Common myeloid progenitor, CD34-positive (primary cell): Measurements from ENCODE around the gene TOGARAM2.

Source experiments
- CTCF ChIA-PET: fragments of 350-600 bp; sonication (Branson Sonifier 250); formaldehyde crosslinking; loops from one replicate; lab custom pipeline; 2021; ENCODE audit warnings: antibody characterized with exemption; lab: Charles Lee
- POLR2A ChIA-PET: fragments of 350-600 bp; sonication (Branson Sonifier 250); formaldehyde crosslinking; loops from one replicate; lab custom pipeline; 2021; ENCODE audit warnings: antibody characterized with exemption; lab: Charles Lee
- DNase-seq, 3 donors: peaks; one replicate each; pipeline versions ENCODE4 v3.0.0 to v3.0.0-alpha.2; 2013
- H3K27ac ChIP-seq, 2 experiments: 1 replicate in 1 of 2; 2 replicates in 1 of 2; pipeline ENCODE4 v1.7.0; 2013; ENCODE audit warnings: inconsistent platforms in 2 of 2, low read length in 2 of 2, mild to moderate bottlenecking in 2 of 2, low read depth in 1 of 2, moderate library complexity in 1 of 2; ENCODE audit not compliant: severe bottlenecking in 2 of 2, insufficient read depth in 1 of 2, poor library complexity in 1 of 2
- H3K27me3 ChIP-seq, 5 experiments: replicated peaks in 2 of 5; 1 replicate in 3 of 5; 2 replicates in 2 of 5; pipeline versions ENCODE4 v1.6.1 to v1.7.0; 2013; ENCODE audit warnings: low read length in 4 of 5, mild to moderate bottlenecking in 2 of 5, moderate library complexity in 2 of 5, inconsistent platforms in 1 of 5; ENCODE audit not compliant: insufficient read depth in 5 of 5, control insufficient read depth in 4 of 5
- H3K36me3 ChIP-seq, 4 experiments: 1 replicate in 2 of 4; 2 replicates in 2 of 4; pipeline versions ENCODE4 v1.6.1 to v1.7.0; 2013; ENCODE audit warnings: low read length in 3 of 4, control low read depth in 1 of 4, mild to moderate bottlenecking in 1 of 4; ENCODE audit not compliant: control insufficient read depth in 4 of 4, insufficient read depth in 4 of 4
- H3K4me1 ChIP-seq, 4 experiments: 1 replicate in 3 of 4; 2 replicates in 1 of 4; pipeline versions ENCODE4 v1.6.1 to v1.7.1; 2013; ENCODE audit warnings: low read length in 3 of 4, mild to moderate bottlenecking in 3 of 4, control low read depth in 1 of 4, inconsistent platforms in 1 of 4, moderate library complexity in 1 of 4; ENCODE audit not compliant: control insufficient read depth in 4 of 4, insufficient read depth in 4 of 4; ENCODE audit errors: control extremely low read depth in 1 of 4
- H3K4me3 ChIP-seq, 7 experiments: 1 replicate in 4 of 7; 2 replicates in 3 of 7; pipeline versions ENCODE4 v1.5.1 to v1.7.0; 2013; ENCODE audit warnings: mild to moderate bottlenecking in 7 of 7, low read length in 6 of 7, moderate library complexity in 6 of 7, inconsistent platforms in 2 of 7, low read depth in 2 of 7, control low read depth in 1 of 7; ENCODE audit not compliant: insufficient read depth in 4 of 7, control insufficient read depth in 1 of 7; ENCODE audit errors: extremely low read depth in 1 of 7
- H3K9me3 ChIP-seq, 5 experiments: 1 replicate in 4 of 5; 2 replicates in 1 of 5; pipeline versions ENCODE4 v1.6.1 to v1.7.1; 2013; ENCODE audit warnings: low read length in 4 of 5, mild to moderate bottlenecking in 2 of 5, inconsistent platforms in 1 of 5, low read depth in 1 of 5, moderate library complexity in 1 of 5; ENCODE audit not compliant: control insufficient read depth in 4 of 5, insufficient read depth in 2 of 5; ENCODE audit errors: control extremely low read depth in 1 of 5
- WGBS: methylation state at CpG from one replicate; pipeline ENCODE4 v1.1.5; 2013; ENCODE audit not compliant: insufficient coverage; 5-methylcytosine and 5-hydroxymethylcytosine counted together

TOGARAM2 gene

GRCh38 chr2:29039718-29040480, 58.8 kb downstream of the TOGARAM2 start:
- CTCF ChIA-PET, result interaction anchor here (0.9 kb wide), 1 partner anchor 19 kb away, joined by 3 read pairs; no protein-coding TSS in a partner anchor
- POLR2A ChIA-PET, result no interaction called here

GRCh38 chr2:29040552-29040951, 59.5 kb downstream of the TOGARAM2 start:
- Histone ChIP-seq H3K4me3 (no peak overlapping the region), H3K36me3 (no peaks in the 10 kb centered on the region), H3K27ac (no peak overlapping the region), H3K9me3 (no peaks in the 10 kb centered on the region), H3K27me3 (peaks cover 0 to 3% (median 0%) of the 10 kb centered on the region in 5 experiments), H3K4me1 (no peaks in the 10 kb centered on the region)
- POLR2A ChIA-PET, result no interaction called here
- CTCF ChIA-PET, result no interaction called here
- 81% methylated on average over 4 of the region's 6 CpGs for WGBS
- no peak for DNase-seq

More at GRCh38 chr2:29039718-29040480, 58.8 kb downstream of the TOGARAM2 start:
- H3K27ac ChIP-seq, result no peak overlapping the region
- H3K4me1 ChIP-seq, result peaks cover 0 to 6% (median 4%) of the 10 kb centered on the region in 4 experiments
- no peaks in the 10 kb centered on the region for H3K9me3 ChIP-seq
- peaks cover 0 to 3% (median 0%) of the 10 kb centered on the region in 5 experiments for H3K27me3 ChIP-seq
- no peak for DNase-seq
- WGBS, result no CpG with 5 or more reads among the region's 4 CpGs
- no peaks in the 10 kb centered on the region for H3K36me3 ChIP-seq
- H3K4me3 ChIP-seq, result no peak overlapping the region

GRCh38 chr2:29041161-29041660, 60.1 kb downstream of the TOGARAM2 start:
- POLR2A ChIA-PET, result no interaction called here
- WGBS, result 99% methylated on average over 9 of the region's 9 CpGs
- CTCF ChIA-PET, result no interaction called here

GRCh38 chr2:29042561-29043075, 61.5 kb downstream of the TOGARAM2 start:
- WGBS, result 88% methylated on average over 9 of the region's 9 CpGs
- POLR2A ChIA-PET, result no interaction called here
- CTCF ChIA-PET, result no interaction called here
- Histone ChIP-seq H3K36me3 (no peaks in the 10 kb centered on the region), H3K27ac (no peak overlapping the region), H3K4me1 (no peaks in the 10 kb centered on the region), H3K9me3 (no peaks in the 10 kb centered on the region), H3K27me3 (peaks cover 0 to 3% (median 0%) of the 10 kb centered on the region in 5 experiments), H3K4me3 (no peak overlapping the region)
- no peak for DNase-seq

More at GRCh38 chr2:29041161-29041660, 60.1 kb downstream of the TOGARAM2 start:
- no peak for DNase-seq
- no peaks in the 10 kb centered on the region for H3K4me1 ChIP-seq
- H3K4me3 ChIP-seq, result no peak overlapping the region
- no peak overlapping the region for H3K27ac ChIP-seq
- H3K36me3 ChIP-seq, result no peaks in the 10 kb centered on the region
- peaks cover 0 to 3% (median 0%) of the 10 kb centered on the region in 5 experiments for H3K27me3 ChIP-seq
- no peaks in the 10 kb centered on the region for H3K9me3 ChIP-seq

- ChIA-PET CTCF (no interaction called here), POLR2A (no interaction called here)
- WGBS, result 95% methylated on average over 4 of the region's 4 CpGs
- no peaks in the 10 kb centered on the region for H3K9me3 ChIP-seq
- no peak overlapping the region for H3K27ac ChIP-seq
- peaks cover 0 to 4% (median under 1%) of the 10 kb centered on the region in 4 experiments for H3K4me1 ChIP-seq
- H3K36me3 ChIP-seq, result no peaks in the 10 kb centered on the region
- no peak for DNase-seq
- no peak overlapping the region for H3K4me3 ChIP-seq
- H3K27me3 ChIP-seq, result no peaks in the 10 kb centered on the region
Measured at GRCh38 chr2:29044459-29044858, 63.4 kb downstream of the TOGARAM2 start.

GRCh38 chr2:29046321-29046720, 65.2 kb downstream of the TOGARAM2 start:
- POLR2A ChIA-PET, result no interaction called here
- H3K4me1 ChIP-seq, result peaks cover 0 to 4% (median under 1%) of the 10 kb centered on the region in 4 experiments
- no peaks in the 10 kb centered on the region for H3K27me3 ChIP-seq
- H3K27ac ChIP-seq, result no peak overlapping the region
- no peaks in the 10 kb centered on the region for H3K9me3 ChIP-seq
- 100% methylated on average over 1 of the region's 2 CpGs for WGBS
- H3K4me3 ChIP-seq, result no peak overlapping the region
- no peak for DNase-seq
- H3K36me3 ChIP-seq, result no peaks in the 10 kb centered on the region
- CTCF ChIA-PET, result interaction anchor here (1.2 to 1.3 kb wide), 2 partner anchors 11 to 12 kb away, joined by 3 read pairs; no protein-coding TSS in a partner anchor
